IMR-90 (cell line): ENCODE results near the gene MCTP1.

Source experiments
- CTCF ChIP-seq: conservative IDR thresholded peaks from 2 replicates; pipeline ENCODE4 v1.5.1; 2012; ENCODE audit warnings: mild to moderate bottlenecking, low read depth, low read length, improper control_type of control experiment
- MAFK ChIP-seq: IDR thresholded peaks from 2 replicates; pipeline ENCODE4 v1.6.1; 2012; ENCODE audit warnings: low read depth, low read length, improper control_type of control experiment

GRCh38 chr5:94820488-94820887 lies 464.4 kb downstream of the MCTP1 start:
- TF ChIP-seq CTCF (no peak), MAFK (no peak)
